Gastroesophageal sphincter (tissue), 3 donors: ENCODE data around the gene TNC.
"Not testable (repeated sequence)": the region's sequence is repeated elsewhere in the genome, so short reads cannot be mapped to it uniquely, and the experiment has no call there.

Source experiments
- CTCF ChIP-seq, 4 experiments: fragments of 200-600 bp in 2 of 4; fragments of 450-650 bp in 2 of 4; sonication (generic) in 1 of 4; IDR thresholded peaks; one replicate each; pipeline ENCODE4 v1.5.1; 2017 to 2019; ENCODE audit warnings: antibody characterized with exemption in 4 of 4, mild to moderate bottlenecking in 2 of 4, moderate library complexity in 2 of 4
- EP300 ChIP-seq: sonication (generic); formaldehyde crosslinking; IDR thresholded peaks from one replicate; pipeline ENCODE4 v1.6.1; 2017; ENCODE audit warnings: antibody characterized with exemption, mild to moderate bottlenecking

GRCh38 chr9:115128726-115129125 lies 10.8 kb upstream of the TNC start:
- TF ChIP-seq CTCF (IDR thresholded peaks at IDR 0.05); EP300: not testable (repeated sequence)
